ENCODE measurements around the gene DLG3. TPM values are rescaled to one million over a fixed set of nuclear protein-coding genes. Genes with fewer than 3 reads are reported as not detected.

DLG3 gene
- total RNA-seq, 1 experiment from 2014 or later: 14.5 TPM

- H3K79me2 ChIP-seq (ENCODE audit: low read length): no peaks in the 10 kb centered on the region
- no peaks in the 10 kb centered on the region for H3K36me3 ChIP-seq (ENCODE audit: insufficient read depth, low read length)
- H3K9me3 ChIP-seq (ENCODE audit: low read length): no peaks in the 10 kb centered on the region
- H3K4me2 ChIP-seq (ENCODE audit: low read depth, low read length, poor library complexity, severe bottlenecking): no peak overlapping the region
- H3K9ac ChIP-seq (ENCODE audit: low read length): no peak overlapping the region
- H3K27me3 ChIP-seq (ENCODE audit: low read length): no peaks in the 10 kb centered on the region
- H4K20me1 ChIP-seq (ENCODE audit: insufficient read depth, low read depth, low read length): no peaks in the 10 kb centered on the region
- no peak for DNase-seq
- no peak overlapping the region for H3K27ac ChIP-seq (ENCODE audit: low read length)
- H3K4me3 ChIP-seq (ENCODE audit: low read length): no peak overlapping the region
- no peak overlapping the region for H2AFZ ChIP-seq (ENCODE audit: low read length)
- H3K9me2 ChIP-seq (replicated peaks; ENCODE audit: insufficient read depth, low read length): no peaks in the 10 kb centered on the region
- no peaks in the 10 kb centered on the region for H3K4me1 ChIP-seq (ENCODE audit: low read length)
These were observed 90.6 kb downstream of the DLG3 start for GRCh38 chrX:70535198-70535597.

GRCh38 chrX:70549429-70549828, 104.8 kb downstream of the DLG3 start:
- no peaks in the 10 kb centered on the region for H3K27me3 ChIP-seq (ENCODE audit: low read length)
- H3K4me3 ChIP-seq (ENCODE audit: low read length): no peak overlapping the region
- H3K9me3 ChIP-seq (ENCODE audit: low read length): no peaks in the 10 kb centered on the region
- no peak overlapping the region for H3K27ac ChIP-seq (ENCODE audit: low read length)
- H3K4me1 ChIP-seq (ENCODE audit: low read length): no peaks in the 10 kb centered on the region
- H3K36me3 ChIP-seq (ENCODE audit: insufficient read depth, low read length): no peaks in the 10 kb centered on the region
- no peaks in the 10 kb centered on the region for H3K79me2 ChIP-seq (ENCODE audit: low read length)
- H3K9me2 ChIP-seq (replicated peaks; ENCODE audit: insufficient read depth, low read length): no peaks in the 10 kb centered on the region
- no peak overlapping the region for H3K4me2 ChIP-seq (ENCODE audit: low read depth, low read length, poor library complexity, severe bottlenecking)
- no peak for DNase-seq
- H3K9ac ChIP-seq (ENCODE audit: low read length): no peak overlapping the region
- no peak overlapping the region for H2AFZ ChIP-seq (ENCODE audit: low read length)
- H4K20me1 ChIP-seq (ENCODE audit: insufficient read depth, low read depth, low read length): no peaks in the 10 kb centered on the region

GRCh38 chrX:70552130-70552704, 107.6 kb downstream of the DLG3 start:
- Histone ChIP-seq H3K27ac (ENCODE audit: low read length) (no peak overlapping the region), H3K36me3 (ENCODE audit: insufficient read depth, low read length) (no peaks in the 10 kb centered on the region), H3K79me2 (ENCODE audit: low read length) (no peaks in the 10 kb centered on the region), H3K27me3 (ENCODE audit: low read length) (no peaks in the 10 kb centered on the region), H4K20me1 (ENCODE audit: insufficient read depth, low read depth, low read length) (no peaks in the 10 kb centered on the region), H3K9me2 (replicated peaks; ENCODE audit: insufficient read depth, low read length) (no peaks in the 10 kb centered on the region), H2AFZ (ENCODE audit: low read length) (no peak overlapping the region), H3K4me1 (ENCODE audit: low read length) (no peaks in the 10 kb centered on the region), H3K9ac (ENCODE audit: low read length) (no peak overlapping the region), H3K4me3 (ENCODE audit: low read length) (no peak overlapping the region), H3K9me3 (ENCODE audit: low read length) (no peaks in the 10 kb centered on the region), H3K4me2 (ENCODE audit: low read depth, low read length, poor library complexity, severe bottlenecking) (no peak overlapping the region)
- no peak for DNase-seq

GRCh38 chrX:70553516-70553915, 108.9 kb downstream of the DLG3 start:
- Histone ChIP-seq H3K9me2 (replicated peaks; ENCODE audit: insufficient read depth, low read length) (no peaks in the 10 kb centered on the region), H3K36me3 (ENCODE audit: insufficient read depth, low read length) (no peaks in the 10 kb centered on the region), H2AFZ (ENCODE audit: low read length) (no peak overlapping the region), H3K27ac (ENCODE audit: low read length) (no peak overlapping the region), H3K79me2 (ENCODE audit: low read length) (no peaks in the 10 kb centered on the region), H3K9ac (ENCODE audit: low read length) (no peak overlapping the region), H4K20me1 (ENCODE audit: insufficient read depth, low read depth, low read length) (no peaks in the 10 kb centered on the region), H3K27me3 (ENCODE audit: low read length) (no peaks in the 10 kb centered on the region), H3K4me3 (ENCODE audit: low read length) (no peak overlapping the region), H3K9me3 (ENCODE audit: low read length) (no peaks in the 10 kb centered on the region), H3K4me2 (ENCODE audit: low read depth, low read length, poor library complexity, severe bottlenecking) (no peak overlapping the region), H3K4me1 (ENCODE audit: low read length) (no peaks in the 10 kb centered on the region)
- no peak for DNase-seq

GRCh38 chrX:70554081-70554480, 109.4 kb downstream of the DLG3 start:
- no peaks in the 10 kb centered on the region for H3K36me3 ChIP-seq (ENCODE audit: insufficient read depth, low read length)
- H3K79me2 ChIP-seq (ENCODE audit: low read length): no peaks in the 10 kb centered on the region
- no peak overlapping the region for H2AFZ ChIP-seq (ENCODE audit: low read length)
- H3K9me2 ChIP-seq (replicated peaks; ENCODE audit: insufficient read depth, low read length): no peaks in the 10 kb centered on the region
- no peak overlapping the region for H3K4me2 ChIP-seq (ENCODE audit: low read depth, low read length, poor library complexity, severe bottlenecking)
- H3K27ac ChIP-seq (ENCODE audit: low read length): no peak overlapping the region
- no peak overlapping the region for H3K4me3 ChIP-seq (ENCODE audit: low read length)
- H3K4me1 ChIP-seq (ENCODE audit: low read length): no peaks in the 10 kb centered on the region
- H3K9me3 ChIP-seq (ENCODE audit: low read length): no peaks in the 10 kb centered on the region
- no peaks in the 10 kb centered on the region for H4K20me1 ChIP-seq (ENCODE audit: insufficient read depth, low read depth, low read length)
- DNase-seq: no peak
- no peak overlapping the region for H3K9ac ChIP-seq (ENCODE audit: low read length)
- H3K27me3 ChIP-seq (ENCODE audit: low read length): no peaks in the 10 kb centered on the region

- Histone ChIP-seq H3K9ac (ENCODE audit: low read length) (no peak overlapping the region), H3K79me2 (ENCODE audit: low read length) (no peaks in the 10 kb centered on the region), H3K4me1 (ENCODE audit: low read length) (no peaks in the 10 kb centered on the region), H3K4me2 (ENCODE audit: low read depth, low read length, poor library complexity, severe bottlenecking) (no peak overlapping the region), H2AFZ (ENCODE audit: low read length) (no peak overlapping the region), H3K27me3 (ENCODE audit: low read length) (no peaks in the 10 kb centered on the region), H4K20me1 (ENCODE audit: insufficient read depth, low read depth, low read length) (no peaks in the 10 kb centered on the region), H3K27ac (ENCODE audit: low read length) (no peak overlapping the region), H3K36me3 (ENCODE audit: insufficient read depth, low read length) (no peaks in the 10 kb centered on the region), H3K9me3 (ENCODE audit: low read length) (no peaks in the 10 kb centered on the region; the same call in 1 of the 2 replicates), H3K9me2 (replicated peaks; ENCODE audit: insufficient read depth, low read length) (no peaks in the 10 kb centered on the region), H3K4me3 (ENCODE audit: low read length) (no peak overlapping the region)
- DNase-seq: no peak
These were observed 109.9 kb downstream of the DLG3 start for GRCh38 chrX:70554523-70554922.

GRCh38 chrX:70554948-70555347, 110.3 kb downstream of the DLG3 start:
- Histone ChIP-seq H3K4me1 (ENCODE audit: low read length) (no peaks in the 10 kb centered on the region), H3K4me2 (ENCODE audit: low read depth, low read length, poor library complexity, severe bottlenecking) (no peak overlapping the region), H3K4me3 (ENCODE audit: low read length) (no peak overlapping the region), H3K9ac (ENCODE audit: low read length) (no peak overlapping the region), H4K20me1 (ENCODE audit: insufficient read depth, low read depth, low read length) (no peaks in the 10 kb centered on the region), H3K36me3 (ENCODE audit: insufficient read depth, low read length) (no peaks in the 10 kb centered on the region), H3K27ac (ENCODE audit: low read length) (no peak overlapping the region), H3K9me3 (ENCODE audit: low read length) (peaks cover 4% of the 10 kb centered on the region; the same call in 1 of the 2 replicates), H3K9me2 (replicated peaks; ENCODE audit: insufficient read depth, low read length) (no peaks in the 10 kb centered on the region), H3K27me3 (ENCODE audit: low read length) (no peaks in the 10 kb centered on the region), H3K79me2 (ENCODE audit: low read length) (no peaks in the 10 kb centered on the region), H2AFZ (ENCODE audit: low read length) (no peak overlapping the region)
- DNase-seq: no peak

Data from Karpas-422 (cell line).